Upper lobe of left lung (tissue), 4 donors: Measurements from ENCODE around the gene MARK3.

Source experiments
- CTCF ChIP-seq, 6 experiments: fragments of 450-650 bp in 4 of 6; fragments of 200-600 bp in 2 of 6; sonication (generic) in 2 of 6; IDR thresholded peaks; one replicate each; pipeline ENCODE4 v1.5.1; 2016 to 2019; ENCODE audit warnings: antibody characterized with exemption in 6 of 6
- POLR2A ChIP-seq, 4 donors: fragments of 450-650 bp; IDR thresholded peaks; one replicate each; pipeline ENCODE4 v1.5.1; 2016 to 2017; ENCODE audit warnings: antibody characterized with exemption in 4 of 4, mild to moderate bottlenecking in 2 of 4
- POLR2AphosphoS5 ChIP-seq, 2 donors: sonication (generic); formaldehyde crosslinking; IDR thresholded peaks; one replicate each; pipeline ENCODE4 v1.5.1; 2017; ENCODE audit warnings: antibody characterized with exemption in 2 of 2

DNA sequence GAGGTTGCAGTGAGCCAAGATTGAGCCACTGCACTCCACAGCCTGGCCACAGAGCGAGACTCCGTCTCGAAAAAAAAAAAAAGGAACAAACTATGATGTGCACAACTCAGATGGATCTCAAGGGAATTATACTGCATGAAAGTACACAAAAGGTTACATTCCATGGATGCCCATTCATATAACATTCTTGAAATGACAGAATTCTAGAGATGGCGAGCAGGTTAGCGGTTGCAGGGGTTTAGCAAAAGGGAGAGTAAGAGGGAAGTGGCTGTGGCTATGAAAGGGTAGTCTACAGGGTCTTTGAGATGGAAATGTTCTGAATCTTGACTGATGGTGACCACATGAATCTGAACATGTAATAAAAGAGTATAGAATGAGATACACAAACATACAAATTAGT, 87.7 kb downstream of the MARK3 start:
- TF ChIP-seq POLR2A (IDR thresholded peaks at IDR 0.05) (no peak), CTCF (IDR thresholded peaks at IDR 0.05) (no peak), POLR2AphosphoS5 (IDR thresholded peaks at IDR 0.05) (no peak)
